Breast epithelium (tissue), 4 donors: ENCODE data around the gene SNRNP200. TPM values are rescaled to one million over a fixed set of nuclear protein-coding genes. Genes with fewer than 3 reads are reported as not detected.

Source experiments
- DNase-seq, 2 donors: peaks; one replicate each; pipeline ENCODE4 v3.0.0-alpha.2; 2019; ENCODE audit warnings: low spot score in 2 of 2
- H3K27ac ChIP-seq, 2 donors: fragments of 200-600 bp; sonication (generic) in 1 of 2; one replicate each; pipeline ENCODE4 v1.5.1; 2016 to 2019; ENCODE audit warnings: mild to moderate bottlenecking in 1 of 2
- H3K27me3 ChIP-seq, 2 donors: fragments of 200-600 bp; sonication (generic) in 1 of 2; one replicate each; pipeline versions ENCODE4 v1.5.1 to v1.6.0; 2017 to 2019; ENCODE audit warnings: control low read depth in 1 of 2, mild to moderate bottlenecking in 1 of 2
- H3K36me3 ChIP-seq: fragments of 200-600 bp; one replicate; pipeline ENCODE4 v1.5.1; 2019
- H3K4me1 ChIP-seq, 2 donors: fragments of 200-600 bp; sonication (generic); one replicate each; pipeline ENCODE4 v1.5.1; 2016 to 2019; ENCODE audit warnings: control low read depth in 1 of 2
- H3K4me3 ChIP-seq, 3 donors: fragments of 200-600 bp; sonication (generic); 1 replicate in 2 of 3; 2 replicates in 1 of 3; pipeline ENCODE4 v1.5.1; 2016 to 2019; ENCODE audit warnings: mild to moderate bottlenecking in 3 of 3, moderate library complexity in 2 of 3
- H3K9me3 ChIP-seq, 2 donors: fragments of 200-600 bp; sonication (generic) in 1 of 2; one replicate each; pipeline ENCODE4 v1.5.1; 2016 to 2019; ENCODE audit warnings: control low read depth in 1 of 2
- POLR2A ChIP-seq: fragments of 450-650 bp; IDR thresholded peaks from one replicate; pipeline ENCODE4 v1.6.1; 2016; ENCODE audit warnings: antibody characterized with exemption, mild to moderate bottlenecking, moderate library complexity
- POLR2AphosphoS5 ChIP-seq, 3 donors: sonication (generic); formaldehyde crosslinking; IDR thresholded peaks; one replicate each; pipeline ENCODE4 v1.6.1; 2017; ENCODE audit warnings: antibody characterized with exemption in 3 of 3
- intact Hi-C: fragments of 100-400 bp; cut with DNase I; formaldehyde crosslinking; loops from one replicate; pipeline ENCODE4 v1.15.1; 2023; ENCODE audit warnings: low total_unique reads
- total RNA-seq, 3 donors: library from RNA; depleted of rRNA; stranded (reverse); fragments of >200 nt; gene quantifications; one replicate each; pipeline ENCODE4 v1.1.0, GENCODE V29; 2016
- TF ChIP-seq, protein P1 (sequence below), 3 donors: fragments of 450-650 bp; IDR thresholded peaks; one replicate each; pipeline ENCODE4 v1.5.1; 2016 to 2017; ENCODE audit warnings: antibody characterized with exemption in 3 of 3, mild to moderate bottlenecking in 3 of 3, moderate library complexity in 3 of 3

SNRNP200 gene
- total RNA-seq, 3 donors from 2014 or later, result 99.4 to 111 (median 109) TPM

- H3K9me3 ChIP-seq, result no peaks in the 10 kb centered on the region
- no peak for DNase-seq
- H3K27me3 ChIP-seq, result no peaks in the 10 kb centered on the region
- no peaks in the 10 kb centered on the region for H3K4me1 ChIP-seq
- no peak overlapping the region for H3K4me3 ChIP-seq
- TF ChIP-seq POLR2A, result no peak
- TF ChIP-seq, protein P1, sequence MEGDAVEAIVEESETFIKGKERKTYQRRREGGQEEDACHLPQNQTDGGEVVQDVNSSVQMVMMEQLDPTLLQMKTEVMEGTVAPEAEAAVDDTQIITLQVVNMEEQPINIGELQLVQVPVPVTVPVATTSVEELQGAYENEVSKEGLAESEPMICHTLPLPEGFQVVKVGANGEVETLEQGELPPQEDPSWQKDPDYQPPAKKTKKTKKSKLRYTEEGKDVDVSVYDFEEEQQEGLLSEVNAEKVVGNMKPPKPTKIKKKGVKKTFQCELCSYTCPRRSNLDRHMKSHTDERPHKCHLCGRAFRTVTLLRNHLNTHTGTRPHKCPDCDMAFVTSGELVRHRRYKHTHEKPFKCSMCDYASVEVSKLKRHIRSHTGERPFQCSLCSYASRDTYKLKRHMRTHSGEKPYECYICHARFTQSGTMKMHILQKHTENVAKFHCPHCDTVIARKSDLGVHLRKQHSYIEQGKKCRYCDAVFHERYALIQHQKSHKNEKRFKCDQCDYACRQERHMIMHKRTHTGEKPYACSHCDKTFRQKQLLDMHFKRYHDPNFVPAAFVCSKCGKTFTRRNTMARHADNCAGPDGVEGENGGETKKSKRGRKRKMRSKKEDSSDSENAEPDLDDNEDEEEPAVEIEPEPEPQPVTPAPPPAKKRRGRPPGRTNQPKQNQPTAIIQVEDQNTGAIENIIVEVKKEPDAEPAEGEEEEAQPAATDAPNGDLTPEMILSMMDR (IDR thresholded peaks at IDR 0.05), result no peak
- TF ChIP-seq POLR2AphosphoS5 (IDR thresholded peaks at IDR 0.05), result no peak
- no peak overlapping the region for H3K27ac ChIP-seq
- H3K36me3 ChIP-seq, result no peaks in the 10 kb centered on the region
- intact Hi-C loops, result no loop called here
Observed at GRCh38 chr2:96241227-96241626, 64.1 kb downstream of the SNRNP200 start.

DNA sequence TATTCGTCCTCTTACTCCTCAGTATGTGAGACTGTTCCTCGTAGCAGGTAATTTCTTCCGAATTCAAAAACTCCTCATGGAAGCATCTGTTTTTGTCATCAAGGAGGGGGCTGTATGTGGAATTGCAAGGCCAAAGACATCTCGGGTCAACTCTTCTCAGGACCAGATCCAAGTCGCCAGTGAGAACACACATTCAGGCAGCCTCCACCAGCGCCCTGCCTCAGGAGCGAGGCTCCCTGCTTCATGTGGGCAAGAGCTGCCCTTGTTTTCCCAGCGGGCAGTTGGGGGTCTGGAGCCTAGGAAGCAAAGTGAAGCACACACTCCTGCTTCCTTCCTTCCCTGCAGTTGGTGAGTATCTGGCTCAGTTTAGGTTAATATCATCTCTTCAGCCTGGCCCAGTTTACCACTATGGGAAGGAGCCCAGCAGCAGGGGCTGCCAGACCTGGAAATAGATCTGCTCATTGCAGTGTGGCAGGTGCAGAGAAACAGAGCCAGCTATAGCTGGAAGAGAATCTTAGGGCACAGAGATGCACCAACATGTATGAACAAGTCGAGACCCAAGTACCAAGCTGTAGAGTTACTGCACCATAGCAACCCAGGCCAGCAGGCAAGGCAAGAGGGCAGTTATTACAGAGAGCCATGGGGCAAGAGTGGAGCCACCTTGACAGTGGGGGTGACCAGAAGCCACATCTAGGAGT, 64.9 kb downstream of the SNRNP200 start:
- no peaks in the 10 kb centered on the region for H3K9me3 ChIP-seq
- no peaks in the 10 kb centered on the region for H3K27me3 ChIP-seq
- no peak overlapping the region for H3K27ac ChIP-seq
- no peaks in the 10 kb centered on the region for H3K36me3 ChIP-seq
- no peak overlapping the region for H3K4me3 ChIP-seq
- H3K4me1 ChIP-seq, result no peaks in the 10 kb centered on the region
- DNase-seq, result no peak
- TF ChIP-seq POLR2A (no peak), POLR2AphosphoS5 (IDR thresholded peaks at IDR 0.05) (no peak)
- TF ChIP-seq, protein P1 (IDR thresholded peaks at IDR 0.05), result no peak
- intact Hi-C loops, result no loop called here

DNA sequence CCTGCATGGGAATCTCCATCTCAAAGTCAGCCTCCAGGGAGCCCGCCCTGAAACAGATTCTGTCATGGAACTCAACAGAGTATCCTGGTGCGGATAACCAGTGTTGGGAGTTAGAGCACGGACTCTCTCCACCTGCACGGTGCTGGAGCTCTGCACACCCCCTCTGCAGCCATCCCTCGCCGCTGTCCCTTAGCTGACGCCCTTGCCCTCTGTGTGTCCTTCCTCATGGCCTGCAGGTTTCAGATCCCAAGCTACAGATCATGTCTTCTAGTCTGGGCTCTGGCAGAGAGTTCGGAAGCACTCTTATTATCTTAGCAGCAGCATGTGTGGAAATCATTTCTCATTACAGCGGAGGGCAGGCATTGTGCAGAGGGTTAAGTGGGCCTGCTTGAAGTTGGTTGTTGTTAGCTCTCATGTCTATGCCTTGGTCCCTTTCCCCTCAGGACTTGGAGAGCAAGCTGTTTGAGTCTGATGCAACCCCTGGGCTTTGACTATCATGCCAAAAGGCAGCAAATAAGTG, 65.5 kb downstream of the SNRNP200 start:
- no peaks in the 10 kb centered on the region for H3K27me3 ChIP-seq
- H3K4me1 ChIP-seq, result no peaks in the 10 kb centered on the region
- H3K4me3 ChIP-seq, result no peak overlapping the region
- intact Hi-C loops, result no loop called here
- no peak for DNase-seq
- no peak overlapping the region for H3K27ac ChIP-seq
- no peaks in the 10 kb centered on the region for H3K9me3 ChIP-seq
- H3K36me3 ChIP-seq, result no peaks in the 10 kb centered on the region
- no peak for TF ChIP-seq POLR2A
- TF ChIP-seq, protein P1 (IDR thresholded peaks at IDR 0.05), result no peak
- TF ChIP-seq POLR2AphosphoS5 (IDR thresholded peaks at IDR 0.05), result no peak

GRCh38 chr2:96239091-96239490, 66.3 kb downstream of the SNRNP200 start:
- DNase-seq, result no peak
- Histone ChIP-seq H3K27ac (no peak overlapping the region), H3K36me3 (no peaks in the 10 kb centered on the region), H3K9me3 (no peaks in the 10 kb centered on the region), H3K27me3 (no peaks in the 10 kb centered on the region), H3K4me1 (no peaks in the 10 kb centered on the region), H3K4me3 (no peak overlapping the region)
- intact Hi-C loops, result no loop called here
- no peak for TF ChIP-seq POLR2A
- TF ChIP-seq, protein P1 (IDR thresholded peaks at IDR 0.05), result no peak
- TF ChIP-seq POLR2AphosphoS5 (IDR thresholded peaks at IDR 0.05), result no peak

- Histone ChIP-seq H3K36me3 (no peaks in the 10 kb centered on the region), H3K4me1 (no peaks in the 10 kb centered on the region), H3K4me3 (no peak overlapping the region), H3K9me3 (no peaks in the 10 kb centered on the region), H3K27ac (no peak overlapping the region), H3K27me3 (no peaks in the 10 kb centered on the region)
- TF ChIP-seq POLR2AphosphoS5 (IDR thresholded peaks at IDR 0.05) (no peak), POLR2A (no peak)
- TF ChIP-seq, protein P1 (IDR thresholded peaks at IDR 0.05), result no peak
- intact Hi-C loops, result no loop called here
- DNase-seq, result no peak
Observed at GRCh38 chr2:96238266-96238665, 67.1 kb downstream of the SNRNP200 start.
